Activated CD4-positive, alpha-beta T cell treated with anti-CD3 and anti-CD28 coated beads for 36 hours (primary cell): ENCODE results near the gene CLIP4. TPM values are rescaled to one million over a fixed set of nuclear protein-coding genes. Genes with fewer than 3 reads are reported as not detected.

ENCODE experiments used
- ATAC-seq: fragments of 200-7000 bp; cut with Tn5 transposase; one replicate; pipeline ENCODE4 v1.10.0; 2021; ENCODE audit warnings: mild to moderate bottlenecking, moderate library complexity
- CTCF ChIA-PET: fragments of 350-600 bp; sonication (Branson Sonifier 250); formaldehyde crosslinking; loops from one replicate; lab custom pipeline; 2021; ENCODE audit warnings: antibody characterized with exemption; lab: Charles Lee
- POLR2A ChIA-PET: fragments of 350-600 bp; sonication (Branson Sonifier 250); formaldehyde crosslinking; loops from one replicate; lab custom pipeline; 2021; ENCODE audit warnings: antibody characterized with exemption, inconsistent platforms; lab: Charles Lee
- DNase-seq: peaks from one replicate; pipeline ENCODE4 v3.0.0-alpha.2; 2020
- H3K27ac Mint-ChIP-seq: one replicate; pipeline ENCODE4 v1.8.0; 2021; ENCODE audit warnings: mixed read lengths
- H3K27me3 Mint-ChIP-seq: one replicate; pipeline ENCODE4 v1.8.0; 2021; ENCODE audit warnings: mixed read lengths
- H3K36me3 Mint-ChIP-seq: one replicate; pipeline ENCODE4 v1.8.0; 2021; ENCODE audit warnings: low read depth, mixed read lengths
- H3K4me1 Mint-ChIP-seq: one replicate; pipeline ENCODE4 v1.8.0; 2021; ENCODE audit warnings: mixed read lengths
- H3K4me3 Mint-ChIP-seq: one replicate; pipeline ENCODE4 v1.8.0; 2021; ENCODE audit warnings: mild to moderate bottlenecking, moderate library complexity, mixed read lengths
- H3K9me3 Mint-ChIP-seq: one replicate; pipeline ENCODE4 v1.8.0; 2021; ENCODE audit warnings: low read depth, mixed read lengths
- intact Hi-C, 2 experiments: fragments of 100-400 bp; cut with DNase I in 1 of 2; cut with micrococcal nuclease in 1 of 2; formaldehyde crosslinking; loops; one replicate each; pipeline versions ENCODE4 v1.14.2 to v1.15.1; 2022 to 2024; cut with DNase I, micrococcal nuclease
- total RNA-seq, 2 experiments: library from RNA; stranded (reverse); gene quantifications; one replicate each; pipeline ENCODE4 v1.2.3, GENCODE V29; 2021

The CLIP4 gene, protein sequence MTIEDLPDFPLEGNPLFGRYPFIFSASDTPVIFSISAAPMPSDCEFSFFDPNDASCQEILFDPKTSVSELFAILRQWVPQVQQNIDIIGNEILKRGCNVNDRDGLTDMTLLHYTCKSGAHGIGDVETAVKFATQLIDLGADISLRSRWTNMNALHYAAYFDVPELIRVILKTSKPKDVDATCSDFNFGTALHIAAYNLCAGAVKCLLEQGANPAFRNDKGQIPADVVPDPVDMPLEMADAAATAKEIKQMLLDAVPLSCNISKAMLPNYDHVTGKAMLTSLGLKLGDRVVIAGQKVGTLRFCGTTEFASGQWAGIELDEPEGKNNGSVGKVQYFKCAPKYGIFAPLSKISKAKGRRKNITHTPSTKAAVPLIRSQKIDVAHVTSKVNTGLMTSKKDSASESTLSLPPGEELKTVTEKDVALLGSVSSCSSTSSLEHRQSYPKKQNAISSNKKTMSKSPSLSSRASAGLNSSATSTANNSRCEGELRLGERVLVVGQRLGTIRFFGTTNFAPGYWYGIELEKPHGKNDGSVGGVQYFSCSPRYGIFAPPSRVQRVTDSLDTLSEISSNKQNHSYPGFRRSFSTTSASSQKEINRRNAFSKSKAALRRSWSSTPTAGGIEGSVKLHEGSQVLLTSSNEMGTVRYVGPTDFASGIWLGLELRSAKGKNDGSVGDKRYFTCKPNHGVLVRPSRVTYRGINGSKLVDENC
- 10 to 100 TPM; 19.5 to 22.7 TPM for total RNA-seq

GRCh38 chr2:29114946-29115609 lies at the start of gene CLIP4:
CLIP4 (plus strand) TSS chr2:29115415; CDS start chr2:29121389, 5,974 bp downstream.
- DNase-seq: peak; percentile 80
- CTCF ChIA-PET: no interaction called here
- Mint-ChIP-seq H3K36me3 (peaks cover 3% of the 10 kb centered on the region), H3K27me3 (peaks cover 5% of the 10 kb centered on the region), H3K27ac (peak within 1 kb of the TSS; percentile 96), H3K4me3 (peak within 1 kb of the TSS; percentile 90), H3K4me1 (peaks cover 43% of the 10 kb centered on the region), H3K9me3 (no peaks in the 10 kb centered on the region)
- POLR2A ChIA-PET: interaction anchor here (1.8 kb wide), 1 partner anchor 15 kb away, joined by 9 read pairs; no protein-coding TSS in a partner anchor
- peak; percentile 50 for ATAC-seq
- intact Hi-C loops: loop anchor here (1.0 to 10.0 kb wide), 7 partner anchors 100 to 1223 kb away; partner anchors contain the start of genes BABAM2 (in 1 of the 2), FOSL2 (in 1 of the 2), PPP1CB (in 1 of the 2) and RBKS (in 1 of the 2)

DNA sequence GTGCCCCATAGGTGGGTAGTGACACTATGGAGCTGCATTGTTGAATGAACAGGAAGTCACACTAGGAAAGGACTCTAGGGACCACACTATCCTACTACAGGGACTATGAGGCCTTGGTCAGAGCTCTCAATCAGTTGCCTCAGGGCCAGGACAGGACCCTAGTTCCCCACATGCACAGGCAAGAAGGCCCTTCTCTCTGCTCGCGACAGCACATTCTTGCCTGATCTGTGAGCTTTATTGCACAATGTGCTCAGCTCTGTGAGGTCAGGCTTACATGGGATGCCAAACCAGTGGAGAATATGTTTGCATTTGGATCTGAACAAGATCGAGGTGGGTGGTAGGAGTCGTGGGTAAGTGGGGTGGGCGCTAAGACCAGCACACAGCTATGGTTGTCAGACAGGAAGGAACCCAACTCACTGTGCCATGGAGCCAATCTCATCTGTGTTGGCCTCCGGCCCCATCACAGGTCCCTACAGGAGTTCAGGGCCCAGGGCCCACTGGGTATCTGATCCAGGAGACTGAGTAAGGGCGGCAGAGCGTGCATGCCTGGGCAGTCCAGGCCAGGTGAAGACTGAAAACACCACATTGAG lies 48.8 kb upstream of the CLIP4 start:
- no peak overlapping the region for H3K4me3 Mint-ChIP-seq
- ChIA-PET POLR2A (no interaction called here), CTCF (interaction anchor here (0.6 kb wide), 1 partner anchor 472 kb away, joined by 3 read pairs; no protein-coding TSS in a partner anchor)
- DNase-seq (no peak), ATAC-seq (no peak)
- no peaks in the 10 kb centered on the region for H3K27me3 Mint-ChIP-seq
- H3K4me1 Mint-ChIP-seq: no peaks in the 10 kb centered on the region
- intact Hi-C loops: no loop called here
- H3K27ac Mint-ChIP-seq: no peak overlapping the region
- no peaks in the 10 kb centered on the region for H3K9me3 Mint-ChIP-seq
- no peaks in the 10 kb centered on the region for H3K36me3 Mint-ChIP-seq

DNA sequence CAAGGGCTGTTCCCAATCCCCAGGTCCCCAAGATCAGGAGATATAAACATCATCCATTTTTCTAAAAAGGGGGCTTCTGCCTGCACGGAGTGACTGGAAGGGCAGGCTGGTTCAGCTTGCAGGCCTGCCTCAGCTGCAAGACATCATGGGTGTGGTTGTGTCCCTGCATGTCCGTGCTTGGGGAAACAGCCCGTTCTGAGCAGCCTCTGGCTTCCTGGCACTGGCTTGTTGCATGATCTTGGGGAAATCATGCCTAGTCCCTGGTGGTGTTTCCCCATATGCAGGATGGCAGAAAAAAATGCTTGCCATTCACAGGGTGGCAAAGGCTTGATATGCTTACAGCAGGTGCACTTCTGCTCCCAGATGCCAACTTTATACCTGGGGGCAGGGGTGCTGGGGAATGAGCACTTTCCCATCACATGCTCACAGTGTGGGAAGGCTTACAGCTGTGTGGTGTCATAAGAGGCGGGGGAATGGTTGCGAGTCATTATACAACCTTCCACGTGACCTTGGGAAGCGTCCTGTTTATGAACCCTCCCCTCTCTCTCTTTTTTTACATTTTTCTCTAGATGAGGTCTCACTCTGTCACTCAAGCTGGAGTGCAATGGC lies 48.1 kb upstream of the CLIP4 start:
- intact Hi-C loops: no loop called here
- Mint-ChIP-seq H3K9me3 (no peaks in the 10 kb centered on the region), H3K4me1 (no peaks in the 10 kb centered on the region), H3K36me3 (no peaks in the 10 kb centered on the region), H3K27ac (no peak overlapping the region), H3K4me3 (no peak overlapping the region), H3K27me3 (no peaks in the 10 kb centered on the region)
- POLR2A ChIA-PET: no interaction called here
- DNase-seq (no peak), ATAC-seq (no peak)
- CTCF ChIA-PET: interaction anchor here (0.6 kb wide), 1 partner anchor 473 kb away, joined by 3 read pairs; no protein-coding TSS in a partner anchor

- Mint-ChIP-seq H3K4me3 (no peak overlapping the region), H3K36me3 (no peaks in the 10 kb centered on the region), H3K27me3 (no peaks in the 10 kb centered on the region), H3K27ac (no peak overlapping the region), H3K9me3 (no peaks in the 10 kb centered on the region), H3K4me1 (no peaks in the 10 kb centered on the region)
- POLR2A ChIA-PET: no interaction called here
- no peak for DNase-seq
- intact Hi-C loops: no loop called here
- CTCF ChIA-PET: no interaction called here
- ATAC-seq: no peak
These were observed 46.7 kb upstream of the CLIP4 start for GRCh38 chr2:29068513-29068912.

GRCh38 chr2:29070526-29070925 lies 44.7 kb upstream of the CLIP4 start:
- Mint-ChIP-seq H3K9me3 (no peaks in the 10 kb centered on the region), H3K4me3 (no peak overlapping the region), H3K36me3 (no peaks in the 10 kb centered on the region), H3K27ac (no peak overlapping the region), H3K4me1 (no peaks in the 10 kb centered on the region), H3K27me3 (no peaks in the 10 kb centered on the region)
- ChIA-PET CTCF (interaction anchor here (1.2 kb wide), 1 partner anchor 16 kb away, joined by 3 read pairs; no protein-coding TSS in a partner anchor), POLR2A (no interaction called here)
- no peak for ATAC-seq
- intact Hi-C loops: no loop called here
- DNase-seq: no peak

DNA sequence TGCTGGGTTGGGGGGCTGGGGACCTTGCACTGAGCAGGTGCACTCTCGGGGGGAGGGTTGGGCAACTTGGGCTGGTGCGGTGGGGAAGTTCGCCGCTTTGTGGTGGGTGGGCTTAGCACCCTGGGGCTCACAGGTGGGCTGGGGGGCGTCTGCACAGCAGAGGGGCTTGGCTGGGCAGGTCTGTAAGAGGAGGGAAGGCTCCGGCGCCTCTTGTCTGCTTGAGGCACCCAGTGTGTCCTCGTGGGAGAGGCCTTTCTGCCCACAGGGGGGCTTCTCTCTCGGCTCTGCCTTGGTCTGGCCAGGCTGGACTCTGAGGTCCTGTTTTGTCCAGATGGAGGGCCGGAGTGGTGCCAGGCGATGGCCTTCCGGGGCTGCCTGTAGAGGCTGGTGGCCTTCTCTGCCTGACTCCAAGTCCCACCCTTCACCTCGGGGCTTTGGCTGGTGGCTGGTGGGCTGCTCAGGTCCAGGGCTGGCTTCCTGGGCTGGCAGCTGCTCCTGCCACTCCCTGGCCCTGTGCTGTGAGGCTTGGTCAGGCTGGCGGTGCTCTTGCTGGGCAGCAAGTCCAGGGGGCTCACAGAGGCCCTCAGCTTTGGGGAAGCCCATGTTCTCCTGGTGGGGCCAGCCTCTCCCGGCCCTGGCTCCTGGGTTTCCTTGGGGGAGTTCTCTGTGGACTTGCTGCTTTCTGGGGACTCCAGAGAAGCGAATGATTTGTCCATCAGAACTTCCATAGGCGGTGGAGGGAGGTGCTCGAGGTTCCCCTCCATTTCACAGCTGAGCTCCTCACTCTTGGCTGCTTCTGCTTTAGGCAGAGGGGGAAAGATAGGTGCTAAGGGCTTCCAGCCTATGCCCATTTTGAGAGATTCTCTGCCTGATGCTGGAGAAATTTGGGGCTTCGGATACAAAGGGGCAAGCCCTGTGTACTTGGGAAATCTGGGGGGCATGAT lies 43.9 kb upstream of the CLIP4 start:
- H3K4me3 Mint-ChIP-seq: no peak overlapping the region
- DNase-seq (no peak), ATAC-seq (no peak)
- ChIA-PET CTCF (no interaction called here), POLR2A (no interaction called here)
- no peaks in the 10 kb centered on the region for H3K9me3 Mint-ChIP-seq
- no peaks in the 10 kb centered on the region for H3K27me3 Mint-ChIP-seq
- no peaks in the 10 kb centered on the region for H3K4me1 Mint-ChIP-seq
- no peaks in the 10 kb centered on the region for H3K36me3 Mint-ChIP-seq
- no peak overlapping the region for H3K27ac Mint-ChIP-seq
- intact Hi-C loops: no loop called here

DNA sequence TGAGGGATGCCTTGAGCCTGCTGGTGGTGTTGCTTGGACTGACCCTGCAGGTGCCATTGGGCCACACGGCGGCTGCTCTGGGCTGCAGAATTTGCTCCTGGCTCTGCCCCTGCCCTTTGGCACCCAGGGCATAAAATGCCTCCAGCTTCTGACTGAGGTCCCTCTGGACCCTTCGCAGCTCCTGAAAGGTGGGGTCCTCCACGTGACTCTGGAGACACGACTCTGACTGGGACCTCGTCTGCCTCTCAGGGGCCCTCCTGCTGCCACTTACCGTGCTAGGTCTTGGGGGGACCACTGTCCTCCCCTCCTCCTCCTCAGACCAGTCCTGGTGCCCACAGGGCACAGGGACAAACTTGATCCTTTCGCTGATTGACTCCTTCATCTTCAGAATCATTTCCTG lies 43.0 kb upstream of the CLIP4 start:
- intact Hi-C loops: no loop called here
- DNase-seq: no peak
- ATAC-seq: no peak
- no peak overlapping the region for H3K4me3 Mint-ChIP-seq
- POLR2A ChIA-PET: no interaction called here
- H3K27me3 Mint-ChIP-seq: no peaks in the 10 kb centered on the region
- H3K36me3 Mint-ChIP-seq: no peaks in the 10 kb centered on the region
- no peaks in the 10 kb centered on the region for H3K4me1 Mint-ChIP-seq
- CTCF ChIA-PET: no interaction called here
- H3K27ac Mint-ChIP-seq: no peak overlapping the region
- no peaks in the 10 kb centered on the region for H3K9me3 Mint-ChIP-seq

GRCh38 chr2:29072971-29073725 lies 42.1 kb upstream of the CLIP4 start:
- ATAC-seq (no peak), DNase-seq (no peak)
- no peaks in the 10 kb centered on the region for H3K27me3 Mint-ChIP-seq
- no peaks in the 10 kb centered on the region for H3K9me3 Mint-ChIP-seq
- H3K4me1 Mint-ChIP-seq: no peaks in the 10 kb centered on the region
- intact Hi-C loops: no loop called here
- ChIA-PET POLR2A (no interaction called here), CTCF (interaction anchor here (0.6 to 0.7 kb wide), 2 partner anchors 59 to 129 kb away, joined by 3 to 5 read pairs; no protein-coding TSS in a partner anchor)
- H3K27ac Mint-ChIP-seq: no peak overlapping the region
- no peaks in the 10 kb centered on the region for H3K36me3 Mint-ChIP-seq
- no peak overlapping the region for H3K4me3 Mint-ChIP-seq

- intact Hi-C loops: no loop called here
- Mint-ChIP-seq H3K4me1 (no peaks in the 10 kb centered on the region), H3K9me3 (no peaks in the 10 kb centered on the region), H3K27ac (no peak overlapping the region), H3K36me3 (no peaks in the 10 kb centered on the region), H3K4me3 (no peak overlapping the region), H3K27me3 (no peaks in the 10 kb centered on the region)
- ChIA-PET CTCF (interaction anchor here (0.6 to 0.7 kb wide), 2 partner anchors 60 to 128 kb away, joined by 3 to 5 read pairs; no protein-coding TSS in a partner anchor), POLR2A (no interaction called here)
- ATAC-seq (no peak), DNase-seq (no peak)
These were observed 41.3 kb upstream of the CLIP4 start for GRCh38 chr2:29073933-29074332.
